Panc1 (cell line): ENCODE results near the gene EIF4EBP3. TPM values are rescaled to one million over a fixed set of nuclear protein-coding genes. Genes with fewer than 3 reads are reported as not detected.

Experiments
- ATAC-seq: fragments of 200-7000 bp; cut with Tn5 transposase; 2 replicates; pipeline ENCODE4 v1.9.1; 2020; ENCODE audit warnings: mild to moderate bottlenecking, moderate library complexity
- BruUV-seq: library from RNA; stranded (reverse); fragments of 400-500 nt; replicated peaks from 2 replicates; lab custom pipeline; 2021; lab: Mats Ljungman, UMichigan
- CTCF ChIA-PET: fragments of 300-600 bp; sonication (Branson Sonifier 250); formaldehyde crosslinking; loops from one replicate; lab custom pipeline; 2022; ENCODE audit warnings: antibody characterized with exemption; lab: Charles Lee
- POLR2A ChIA-PET: fragments of 300-600 bp; sonication (Branson Sonifier 250); formaldehyde crosslinking; loops from one replicate; lab custom pipeline; 2022; ENCODE audit warnings: antibody characterized with exemption; lab: Charles Lee
- DNase-seq: peaks from one replicate; pipeline ENCODE4 v3.0.0-alpha.2; 2010; ENCODE audit warnings: low read depth, low spot score
- H3K27ac ChIP-seq: 2 replicates; pipeline ENCODE4 v1.5.1; 2011; ENCODE audit warnings: mild to moderate bottlenecking, low read length, inconsistent platforms
- H3K27me3 ChIP-seq: fragments of 200-500 bp; sonication (Bioruptor generic); 2 replicates; pipeline ENCODE4 v1.6.0; 2014; ENCODE audit warnings: low read length, inconsistent platforms; ENCODE audit not compliant: control insufficient read depth, insufficient read depth
- H3K36me3 ChIP-seq: fragments of 200-500 bp; sonication (Bioruptor generic); 2 replicates; pipeline ENCODE4 v1.5.1; 2014; ENCODE audit warnings: inconsistent platforms, mild to moderate bottlenecking, low read length, moderate library complexity; ENCODE audit not compliant: control insufficient read depth, insufficient read depth
- H3K4me1 ChIP-seq: 2 replicates; pipeline ENCODE4 v1.5.1; 2011; ENCODE audit warnings: inconsistent platforms, mild to moderate bottlenecking, low read length, moderate library complexity; ENCODE audit not compliant: control insufficient read depth, insufficient read depth
- H3K4me3 ChIP-seq, 2 experiments: 2 replicates each; pipeline ENCODE4 v1.5.1; 2011 to 2012; ENCODE audit warnings: low read depth in 2 of 2, low read length in 2 of 2, mild to moderate bottlenecking in 2 of 2, inconsistent platforms in 1 of 2, moderate library complexity in 1 of 2
- H3K9me3 ChIP-seq: fragments of 200-500 bp; sonication (Bioruptor generic); 2 replicates; pipeline ENCODE4 v1.5.1; 2014; ENCODE audit warnings: low read depth, mild to moderate bottlenecking, inconsistent platforms, low read length, moderate library complexity; ENCODE audit not compliant: control insufficient read depth, insufficient read depth
- POLR2AphosphoS5 ChIP-seq: IDR thresholded peaks from 2 replicates; pipeline ENCODE4 v1.6.1; 2012; ENCODE audit warnings: mild to moderate bottlenecking, low read depth, low read length, moderate library complexity
- REST ChIP-seq, 2 experiments: IDR thresholded peaks; 2 replicates each; pipeline ENCODE4 v1.6.1; 2011 to 2012; ENCODE audit warnings: low read depth in 2 of 2, control low read depth in 1 of 2, low read length in 1 of 2, mild to moderate bottlenecking in 1 of 2, moderate library complexity in 1 of 2; ENCODE audit not compliant: insufficient read depth in 1 of 2
- SIN3A ChIP-seq: IDR thresholded peaks from 2 replicates; pipeline ENCODE4 v1.6.1; 2012; ENCODE audit warnings: low read depth, mild to moderate bottlenecking, low read length, moderate library complexity, borderline replicate concordance; ENCODE audit not compliant: insufficient read depth
- TCF7L2 ChIP-seq: IDR thresholded peaks from 2 replicates; pipeline ENCODE4 v1.6.1; 2011; ENCODE audit warnings: mild to moderate bottlenecking, low read depth, low read length, inconsistent platforms
- in situ Hi-C: cut with HindIII; loops from 2 replicates; pipeline ENCODE4 v1.10.0; 2016; ENCODE audit warnings: low sequenced_read_pairs, low pct_unique_long_range_greater_than_20kb
- intact Hi-C: fragments of 100-400 bp; cut with micrococcal nuclease; formaldehyde crosslinking; loops from one replicate; pipeline ENCODE4 v1.10.0; 2022; ENCODE audit not compliant: unreplicated experiment
- total RNA-seq: library from RNA; stranded (reverse); gene quantifications from one replicate; pipeline ENCODE4 v1.2.1, GENCODE V29; 2021; ENCODE audit not compliant: unreplicated experiment
- TF ChIP-seq, protein P1 (sequence below): fragments of 450-650 bp; IDR thresholded peaks from 2 replicates; pipeline ENCODE4 v1.5.1; 2017; ENCODE audit warnings: mild to moderate bottlenecking

Gene EIF4EBP3
- total RNA-seq, 1 experiment from 2014 or later, result 8.6 TPM

DNA sequence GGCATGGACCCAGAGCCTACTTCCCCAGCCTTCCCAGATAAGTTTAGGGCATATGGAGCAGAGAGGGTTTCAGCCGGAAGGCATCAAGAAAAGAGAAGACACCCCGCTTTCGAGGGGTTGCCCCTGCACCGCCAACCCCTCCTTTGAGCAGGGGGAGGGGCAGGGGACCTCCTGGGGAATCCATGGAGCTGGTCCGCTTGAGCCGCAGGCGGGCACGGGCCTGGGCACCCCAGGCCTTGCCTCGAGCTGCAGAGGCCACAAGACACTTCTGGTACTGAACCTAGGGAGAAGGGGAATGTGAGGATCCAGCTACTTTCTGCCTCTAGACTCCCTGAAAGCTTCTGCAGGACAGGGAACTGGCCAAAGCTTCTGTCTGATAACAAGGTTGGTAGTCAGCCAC, 11.1 kb downstream of the EIF4EBP3 start:
- Histone ChIP-seq H3K36me3 (no peaks in the 10 kb centered on the region; the same call in 1 of the 2 replicates), H3K9me3 (no peaks in the 10 kb centered on the region), H3K27me3 (no peaks in the 10 kb centered on the region), H3K27ac (no peak overlapping the region), H3K4me1 (peaks cover 27% of the 10 kb centered on the region), H3K4me3 (no peak overlapping the region)
- no peak for DNase-seq
- TF ChIP-seq SIN3A (no peak), POLR2AphosphoS5 (no peak), REST (IDR thresholded peaks at IDR 0.05; ENCODE audit: insufficient read depth in 1 of 2, low read depth in 2 of 2, low read length in 1 of 2) (no peak), TCF7L2 (no peak)
- TF ChIP-seq, protein P1, sequence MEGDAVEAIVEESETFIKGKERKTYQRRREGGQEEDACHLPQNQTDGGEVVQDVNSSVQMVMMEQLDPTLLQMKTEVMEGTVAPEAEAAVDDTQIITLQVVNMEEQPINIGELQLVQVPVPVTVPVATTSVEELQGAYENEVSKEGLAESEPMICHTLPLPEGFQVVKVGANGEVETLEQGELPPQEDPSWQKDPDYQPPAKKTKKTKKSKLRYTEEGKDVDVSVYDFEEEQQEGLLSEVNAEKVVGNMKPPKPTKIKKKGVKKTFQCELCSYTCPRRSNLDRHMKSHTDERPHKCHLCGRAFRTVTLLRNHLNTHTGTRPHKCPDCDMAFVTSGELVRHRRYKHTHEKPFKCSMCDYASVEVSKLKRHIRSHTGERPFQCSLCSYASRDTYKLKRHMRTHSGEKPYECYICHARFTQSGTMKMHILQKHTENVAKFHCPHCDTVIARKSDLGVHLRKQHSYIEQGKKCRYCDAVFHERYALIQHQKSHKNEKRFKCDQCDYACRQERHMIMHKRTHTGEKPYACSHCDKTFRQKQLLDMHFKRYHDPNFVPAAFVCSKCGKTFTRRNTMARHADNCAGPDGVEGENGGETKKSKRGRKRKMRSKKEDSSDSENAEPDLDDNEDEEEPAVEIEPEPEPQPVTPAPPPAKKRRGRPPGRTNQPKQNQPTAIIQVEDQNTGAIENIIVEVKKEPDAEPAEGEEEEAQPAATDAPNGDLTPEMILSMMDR, result no peak
- no TSS peak for BruUV-seq
- ChIA-PET CTCF (interaction anchor here (0.5 kb wide), 1 partner anchor 294 kb away, joined by 10 read pairs; no protein-coding TSS in a partner anchor), POLR2A (no interaction called here)
- in situ Hi-C loops (no loop called here), intact Hi-C loops (no loop called here)
- no peak for ATAC-seq

GRCh38 chr5:140560227-140560626, 12.8 kb downstream of the EIF4EBP3 start:
- POLR2A ChIA-PET, result no interaction called here
- intact Hi-C loops, result loop anchor here (5.0 kb wide), 1 partner anchor 77 kb away; the partner anchor contains the start of gene TMCO6
- Histone ChIP-seq H3K27ac (no peak overlapping the region), H3K9me3 (no peaks in the 10 kb centered on the region), H3K4me3 (no peak overlapping the region), H3K4me1 (peaks cover 28% of the 10 kb centered on the region), H3K36me3 (no peaks in the 10 kb centered on the region; the same call in 1 of the 2 replicates), H3K27me3 (no peaks in the 10 kb centered on the region)
- no TSS peak for BruUV-seq
- CTCF ChIA-PET, result no interaction called here
- TF ChIP-seq SIN3A, result no peak
- no peak for TF ChIP-seq POLR2AphosphoS5
- no peak for TF ChIP-seq TCF7L2
- TF ChIP-seq REST (IDR thresholded peaks at IDR 0.05; ENCODE audit: insufficient read depth in 1 of 2, low read depth in 2 of 2, low read length in 1 of 2), result no peak
- in situ Hi-C loops, result no loop called here
- ATAC-seq (no peak), DNase-seq (no peak)
